ENCODE data around the gene ZNF93.
"Not testable (repeated sequence)": the region's sequence is repeated elsewhere in the genome, so short reads cannot be mapped to it uniquely, and the experiment has no call there.

ZNF93 gene

GRCh38 chr19:19938449-19938848, 37.7 kb downstream of the ZNF93 start:
- no peak for DNase-seq

DNA sequence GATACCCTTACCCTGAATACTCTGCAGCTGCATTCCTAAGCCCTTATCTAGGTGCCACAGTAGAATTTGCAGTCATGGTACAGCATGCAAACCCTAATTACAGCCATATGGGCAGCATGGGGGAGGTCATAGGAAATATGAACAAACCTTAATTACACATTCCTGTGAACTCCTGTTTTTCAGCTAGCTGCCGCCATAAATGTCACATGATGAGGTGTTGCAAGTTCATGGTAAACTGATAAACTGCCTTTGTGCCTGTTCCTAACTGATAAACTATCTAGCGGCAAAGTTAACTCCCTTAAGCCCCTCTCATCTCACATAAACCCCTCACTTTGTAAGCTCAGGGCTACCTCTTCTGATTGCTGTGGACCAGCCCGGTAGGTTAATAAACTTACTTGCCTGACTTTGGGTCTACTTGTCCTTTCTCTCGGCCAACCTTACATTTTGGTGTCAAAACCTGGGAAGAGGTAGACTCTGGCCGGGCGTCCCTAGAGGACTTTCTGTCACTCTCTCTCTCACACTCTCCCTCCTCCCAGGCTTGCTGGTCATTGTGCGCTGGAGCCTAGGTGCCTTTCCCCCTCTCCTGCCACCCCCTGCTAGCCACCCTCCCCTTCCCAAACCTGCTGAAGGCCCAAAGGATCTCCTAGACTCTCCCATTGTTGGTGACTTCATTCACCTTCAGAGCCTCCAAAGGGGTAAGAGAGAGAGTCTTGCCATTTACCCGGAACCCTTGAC, 43.3 kb downstream of the ZNF93 start:
- DNase-seq = no peak

GRCh38 chr19:19944583-19944880, 43.8 kb downstream of the ZNF93 start:
- no peak for DNase-seq

GRCh38 chr19:19946226-19946625, 45.5 kb downstream of the ZNF93 start:
- DNase-seq = no peak

- DNase-seq = no peak
Observed at GRCh38 chr19:19948800-19949199, 48.1 kb downstream of the ZNF93 start.

GRCh38 chr19:19955208-19955607, 54.5 kb downstream of the ZNF93 start:
- DNase-seq = no peak

DNA sequence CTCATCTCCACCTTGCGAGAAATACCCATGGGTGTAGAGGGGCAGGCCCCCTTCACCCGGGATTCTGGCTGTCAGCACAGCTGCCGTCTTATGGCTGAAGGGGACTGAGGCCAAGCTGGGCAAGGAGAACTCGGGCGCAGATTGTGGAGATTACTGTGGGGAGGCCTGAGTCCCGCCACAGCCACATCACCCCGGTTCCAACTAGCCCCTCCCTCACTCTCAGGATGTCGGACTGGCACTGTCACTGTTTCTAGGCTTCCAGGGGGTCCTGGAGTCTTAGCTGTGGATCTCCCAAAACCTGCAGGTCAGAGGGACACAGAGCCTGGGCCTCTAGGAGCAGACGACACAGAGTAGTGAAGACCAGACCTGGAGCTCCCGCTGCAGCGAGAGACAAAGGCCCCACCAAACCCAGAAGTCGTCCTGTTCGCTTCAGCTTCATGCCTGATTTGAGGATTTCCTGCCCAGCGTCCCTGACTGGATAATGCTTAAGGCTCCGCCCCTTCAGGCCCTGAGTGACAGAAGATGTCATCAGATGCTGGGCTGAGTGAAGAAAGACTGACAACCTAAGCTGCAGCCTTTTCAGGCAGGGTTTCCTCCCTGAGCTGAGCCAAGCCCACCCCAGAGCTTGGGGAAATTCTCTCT, 55.8 kb downstream of the ZNF93 start:
- no peak for DNase-seq

- DNase-seq = not testable (repeated sequence)
Observed at GRCh38 chr19:19957766-19958165, 57.0 kb downstream of the ZNF93 start.

- peak; percentile 30 to 63 for DNase-seq
Observed at GRCh38 chr19:19959151-19959799, 58.5 kb downstream of the ZNF93 start.

- no peak for DNase-seq
Observed at GRCh38 chr19:19964416-19964815, 63.7 kb downstream of the ZNF93 start.

DNA sequence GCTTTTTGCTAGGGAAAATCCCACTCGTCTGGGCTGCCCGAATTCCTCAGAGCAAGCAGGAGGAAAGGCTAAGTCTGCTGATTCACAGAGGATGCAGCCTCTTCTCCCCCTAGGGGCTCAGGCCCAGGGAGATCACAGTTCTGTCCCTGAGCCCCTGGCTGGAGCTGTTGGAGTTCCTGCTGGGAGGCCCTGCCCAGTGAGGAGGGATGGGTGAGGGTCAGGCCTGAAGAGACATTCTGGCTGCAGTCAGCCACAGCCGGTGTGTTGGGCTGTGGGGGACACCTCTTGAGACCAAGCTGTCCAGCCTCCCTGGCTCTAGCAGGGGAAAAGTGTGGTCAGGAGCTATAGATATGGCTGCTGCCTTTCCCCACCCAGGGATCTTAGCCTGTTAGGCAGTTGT, 65.4 kb downstream of the ZNF93 start:
- DNase-seq = not testable (repeated sequence)

- DNase-seq = no peak
Observed at GRCh38 chr19:19966862-19967261, 66.1 kb downstream of the ZNF93 start.
